IMR-90 (cell line): ENCODE measurements around the gene RASSF10. TPM values are rescaled to one million over a fixed set of nuclear protein-coding genes. Genes with fewer than 3 reads are reported as not detected.

Experiments used
- ATAC-seq: fragments of 200-7000 bp; cut with Tn5 transposase; 2 replicates; pipeline ENCODE4 v1.9.1; 2020; ENCODE audit warnings: low read depth, mild to moderate bottlenecking, moderate library complexity
- BruUV-seq: library from RNA; stranded (reverse); fragments of 400-500 nt; replicated peaks from 2 replicates; lab custom pipeline; 2021; lab: Mats Ljungman, UMichigan
- CTCF ChIA-PET: fragments of 300-600 bp; formaldehyde crosslinking; extraction: SDS; loops from one replicate; lab custom pipeline; 2021; ENCODE audit warnings: antibody characterized with exemption; lab: Yijun Ruan, JAX
- POLR2A ChIA-PET: fragments of 300-600 bp; sonication (Branson Sonifier 250); formaldehyde crosslinking; loops from one replicate; lab custom pipeline; 2022; ENCODE audit warnings: antibody characterized with exemption; ENCODE audit not compliant: unreplicated experiment; lab: Charles Lee
- DNase-seq: peaks from one replicate; pipeline ENCODE4 v3.0.0; 2013
- H2AFZ ChIP-seq: replicated peaks from 2 replicates; pipeline ENCODE3; 2013; ENCODE audit warnings: low read length, mild to moderate bottlenecking; ENCODE audit not compliant: poor library complexity
- H2AK5ac ChIP-seq: 2 replicates; pipeline ENCODE4 v1.6.1; 2013; ENCODE audit warnings: low read depth, low read length, inconsistent platforms
- H2AK9ac ChIP-seq: replicated peaks from 2 replicates; pipeline ENCODE3; 2013; ENCODE audit warnings: mild to moderate bottlenecking, low read depth, low read length, moderate library complexity; ENCODE audit not compliant: poor library complexity
- H2BK120ac ChIP-seq: 2 replicates; pipeline ENCODE4 v1.6.1; 2013; ENCODE audit warnings: low read depth, low read length, inconsistent platforms
- H2BK15ac ChIP-seq: 3 replicates; pipeline ENCODE4 v1.6.1; 2013; ENCODE audit warnings: low read depth, low read length, inconsistent platforms
- H2BK20ac ChIP-seq: 2 replicates; pipeline ENCODE4 v1.6.1; 2013; ENCODE audit warnings: low read depth, mild to moderate bottlenecking, inconsistent platforms, low read length, moderate library complexity
- H2BK5ac ChIP-seq: 2 replicates; pipeline ENCODE4 v1.6.1; 2013; ENCODE audit warnings: mild to moderate bottlenecking, low read depth, low read length, inconsistent platforms; ENCODE audit not compliant: poor library complexity, severe bottlenecking
- H3K14ac ChIP-seq: replicated peaks from 2 replicates; pipeline ENCODE4 v1.6.1; 2013; ENCODE audit warnings: low read depth, low read length, inconsistent platforms
- H3K18ac ChIP-seq: 2 replicates; pipeline ENCODE4 v1.6.1; 2013; ENCODE audit warnings: low read depth, low read length, control low read depth
- H3K23ac ChIP-seq: 2 replicates; pipeline ENCODE4 v1.6.1; 2013; ENCODE audit warnings: low read depth, low read length, inconsistent platforms
- H3K27ac ChIP-seq: 2 replicates; pipeline ENCODE4 v1.5.1; 2013; ENCODE audit warnings: mild to moderate bottlenecking, control low read depth, low read length; ENCODE audit not compliant: insufficient read depth
- H3K27me3 ChIP-seq: 2 replicates; pipeline ENCODE4 v1.6.1; 2013; ENCODE audit warnings: low read length; ENCODE audit not compliant: control insufficient read depth, insufficient read depth
- H3K36me3 ChIP-seq: 2 replicates; pipeline ENCODE4 v1.6.1; 2013; ENCODE audit warnings: low read length, mixed read lengths; ENCODE audit not compliant: control insufficient read depth, insufficient read depth
- H3K4ac ChIP-seq: 2 replicates; pipeline ENCODE4 v1.6.1; 2013; ENCODE audit warnings: low read depth, low read length, inconsistent platforms
- H3K4me1 ChIP-seq: 2 replicates; pipeline ENCODE4 v1.6.1; 2013; ENCODE audit warnings: low read length, mixed read lengths; ENCODE audit not compliant: control insufficient read depth, insufficient read depth
- H3K4me2 ChIP-seq: 2 replicates; pipeline ENCODE4 v1.6.1; 2013; ENCODE audit warnings: low read depth, mild to moderate bottlenecking, control low read depth, low read length, moderate library complexity
- H3K4me3 ChIP-seq: 2 replicates; pipeline ENCODE4 v1.5.1; 2013; ENCODE audit warnings: low read depth, mild to moderate bottlenecking, control low read depth, low read length, moderate library complexity; ENCODE audit not compliant: insufficient read depth
- H3K56ac ChIP-seq: 2 replicates; pipeline ENCODE4 v1.6.1; 2013; ENCODE audit warnings: low read length, inconsistent platforms; ENCODE audit not compliant: insufficient read depth; ENCODE audit errors: extremely low read depth
- H3K79me1 ChIP-seq, 2 experiments: 2 replicates each; pipeline ENCODE4 v1.6.1; 2013; ENCODE audit warnings: low read length in 2 of 2, inconsistent platforms in 1 of 2, low read depth in 1 of 2
- H3K9ac ChIP-seq: 2 replicates; pipeline ENCODE4 v1.6.1; 2013; ENCODE audit warnings: low read depth, low read length, control low read depth
- H3K9me1 ChIP-seq: 2 replicates; pipeline ENCODE4 v1.6.1; 2013; ENCODE audit warnings: low read length, inconsistent platforms; ENCODE audit not compliant: insufficient read depth
- H3K9me3 ChIP-seq: 2 replicates; pipeline ENCODE4 v1.6.1; 2013; ENCODE audit warnings: low read length; ENCODE audit not compliant: control insufficient read depth, insufficient read depth
- H4K20me1 ChIP-seq: 2 replicates; pipeline ENCODE4 v1.6.1; 2013; ENCODE audit warnings: low read length, inconsistent platforms; ENCODE audit not compliant: insufficient read depth
- H4K5ac ChIP-seq: 2 replicates; pipeline ENCODE4 v1.6.1; 2013; ENCODE audit warnings: mild to moderate bottlenecking, low read depth, low read length, control low read depth
- H4K8ac ChIP-seq, 2 experiments: 2 replicates each; pipeline ENCODE4 v1.6.1; 2013; ENCODE audit warnings: low read depth in 2 of 2, low read length in 2 of 2, control low read depth in 1 of 2, inconsistent platforms in 1 of 2
- H4K91ac ChIP-seq: 2 replicates; pipeline ENCODE4 v1.6.1; 2013; ENCODE audit warnings: low read depth, low read length, inconsistent platforms; ENCODE audit not compliant: insufficient read depth
- BHLHE40 ChIP-seq: fragments of 150-350 bp; IDR thresholded peaks from 2 replicates; pipeline ENCODE4 v1.6.1; 2016; ENCODE audit warnings: mild to moderate bottlenecking, low read depth, low read length
- CEBPB ChIP-seq: IDR thresholded peaks from 2 replicates; pipeline ENCODE4 v1.6.1; 2012; ENCODE audit warnings: low read depth, low read length, improper control_type of control experiment
- NFE2L2 ChIP-seq: fragments of 150-350 bp; IDR thresholded peaks from 2 replicates; pipeline ENCODE4 v1.6.1; 2016; ENCODE audit warnings: low read depth, mild to moderate bottlenecking, low read length
- SMC3 ChIP-seq: fragments of 150-350 bp; IDR thresholded peaks from 2 replicates; pipeline ENCODE4 v1.6.1; 2016; ENCODE audit warnings: low read depth, mild to moderate bottlenecking, antibody characterized with exemption, low read length, moderate library complexity
- dilution Hi-C: fragments of 300-500 bp; cut with HindIII; formaldehyde crosslinking; loops from one replicate; pipeline ENCODE4 v1.14.3; 2018; ENCODE audit warnings: low sequenced_read_pairs; ENCODE audit not compliant: unreplicated experiment
- in situ Hi-C: fragments of 300-500 bp; cut with MboI; formaldehyde crosslinking; loops from 3 replicates; pipeline ENCODE4 v1.14.3; 2019; ENCODE audit warnings: low sequenced_read_pairs, inconsistent platforms, mixed read lengths
- intact Hi-C: fragments of 100-400 bp; cut with micrococcal nuclease; formaldehyde crosslinking; loops from 2 replicates; pipeline ENCODE4 v1.10.0; 2022
- polyA plus RNA-seq, 3 experiments: library from polyadenylated mRNA; depleted of rRNA; stranded (reverse); fragments of >200 nt; gene quantifications; 2 replicates each; pipeline ENCODE4 v1.2.3, GENCODE V29; 2012; ENCODE audit warnings: low replicate concordance in 1 of 3
- total RNA-seq: library from RNA; depleted of rRNA; stranded (reverse); fragments of >200 nt; gene quantifications from 2 replicates; pipeline ENCODE4 v1.2.3, GENCODE V29; 2012

Gene RASSF10
- total and polyA plus RNA-seq, 2 of the 4 experiments (the other 2 are of a cell fraction), result not detected

GRCh38 chr11:12995823-12996222, 13.3 kb upstream of the RASSF10 start:
- H2AK9ac ChIP-seq, result no peak overlapping the region
- H4K91ac ChIP-seq, result no peak overlapping the region
- no peak overlapping the region for H2AFZ ChIP-seq
- no peak overlapping the region for H2BK5ac ChIP-seq
- in situ Hi-C loops (no loop called here), dilution Hi-C loops (no loop called here), intact Hi-C loops (no loop called here)
- no peak overlapping the region for H3K9ac ChIP-seq
- peaks cover 34% of the 10 kb centered on the region for H3K27me3 ChIP-seq
- no peak overlapping the region for H2BK20ac ChIP-seq
- H3K4me3 ChIP-seq, result no peak overlapping the region
- H3K9me1 ChIP-seq, result no peaks in the 10 kb centered on the region
- BruUV-seq, result no TSS peak
- H4K8ac ChIP-seq, result no peak overlapping the region
- ChIA-PET POLR2A (no interaction called here), CTCF (no interaction called here)
- no peaks in the 10 kb centered on the region for H3K4me1 ChIP-seq
- H3K4me2 ChIP-seq, result no peak overlapping the region
- H2BK15ac ChIP-seq, result no peak overlapping the region
- H3K4ac ChIP-seq, result no peak overlapping the region
- no peak for ATAC-seq
- no peak overlapping the region for H2AK5ac ChIP-seq
- H3K14ac ChIP-seq, result no peak overlapping the region
- 0 out of 2 replicates have a peak, but pooled peaks cover 2% of the 10 kb centered on the region for H3K9me3 ChIP-seq
- no peak overlapping the region for H2BK120ac ChIP-seq
- H4K20me1 ChIP-seq, result no peaks in the 10 kb centered on the region
- H3K79me1 ChIP-seq, result no peaks in the 10 kb centered on the region
- no peak overlapping the region for H3K56ac ChIP-seq
- no peak overlapping the region for H3K18ac ChIP-seq
- TF ChIP-seq BHLHE40 (no peak), NFE2L2 (no peak), SMC3 (no peak), CEBPB (no peak)
- H4K5ac ChIP-seq, result no peak overlapping the region
- H3K36me3 ChIP-seq, result no peaks in the 10 kb centered on the region
- H3K23ac ChIP-seq, result no peak overlapping the region
- DNase-seq, result no peak
- H3K27ac ChIP-seq, result no peak overlapping the region
